GM23338 (cell line): ENCODE data around the gene EID2.

Source experiments
- EZH2 ChIP-seq: fragments of 200-600 bp; sonication (generic); IDR thresholded peaks from one replicate; pipeline ENCODE4 v1.8.0; 2017; ENCODE audit warnings: antibody characterized with exemption, mild to moderate bottlenecking, low read depth; ENCODE audit not compliant: unreplicated experiment
- EZH2phosphoT487 ChIP-seq: fragments of 200-600 bp; sonication (generic); IDR thresholded peaks from one replicate; pipeline ENCODE4 v1.8.1; 2018; ENCODE audit warnings: antibody characterized with exemption; ENCODE audit not compliant: unreplicated experiment
- JUNB ChIP-seq: IDR thresholded peaks from one replicate; pipeline ENCODE4 v1.6.1; 2016; ENCODE audit warnings: antibody characterized with exemption; ENCODE audit not compliant: unreplicated experiment
- POLR2AphosphoS5 ChIP-seq: IDR thresholded peaks from 2 replicates; pipeline ENCODE4 v1.6.1; 2016; ENCODE audit warnings: antibody characterized with exemption, low read depth
- ZNF331 ChIP-seq: fragments of 250-450 bp; sonication (Bioruptor Pico); IDR thresholded peaks from 2 replicates; pipeline ENCODE4 v1.5.0; 2020; ENCODE audit warnings: low read depth, mild to moderate bottlenecking, moderate library complexity
- TF ChIP-seq, protein P1 (sequence below), 2 experiments: fragments of 200-600 bp in 1 of 2; sonication (generic) in 1 of 2; conservative IDR thresholded peaks; 2 replicates each; pipeline versions ENCODE4 v1.5.1 to v1.6.1; 2016 to 2017; ENCODE audit warnings: antibody characterized with exemption in 2 of 2, low read depth in 2 of 2, mild to moderate bottlenecking in 2 of 2, moderate library complexity in 1 of 2

DNA sequence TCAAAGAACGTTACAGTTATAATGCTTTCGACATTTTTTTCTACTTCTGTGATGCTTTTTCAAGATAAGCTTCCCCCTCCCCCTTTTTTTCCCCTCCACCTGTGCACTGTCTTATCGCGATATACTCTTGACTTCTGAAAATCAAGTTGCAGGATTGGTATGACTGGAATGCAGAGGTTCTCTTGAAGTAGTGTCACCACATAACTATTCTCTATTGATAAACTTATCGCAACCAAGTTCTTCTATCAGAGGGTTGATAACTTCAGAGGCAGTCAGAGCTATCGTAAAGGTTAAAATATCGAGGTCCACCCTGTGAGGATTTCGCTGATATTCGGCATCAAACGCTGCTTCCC lies 820 bp downstream of the EID2 start:
- TF ChIP-seq, protein P1, sequence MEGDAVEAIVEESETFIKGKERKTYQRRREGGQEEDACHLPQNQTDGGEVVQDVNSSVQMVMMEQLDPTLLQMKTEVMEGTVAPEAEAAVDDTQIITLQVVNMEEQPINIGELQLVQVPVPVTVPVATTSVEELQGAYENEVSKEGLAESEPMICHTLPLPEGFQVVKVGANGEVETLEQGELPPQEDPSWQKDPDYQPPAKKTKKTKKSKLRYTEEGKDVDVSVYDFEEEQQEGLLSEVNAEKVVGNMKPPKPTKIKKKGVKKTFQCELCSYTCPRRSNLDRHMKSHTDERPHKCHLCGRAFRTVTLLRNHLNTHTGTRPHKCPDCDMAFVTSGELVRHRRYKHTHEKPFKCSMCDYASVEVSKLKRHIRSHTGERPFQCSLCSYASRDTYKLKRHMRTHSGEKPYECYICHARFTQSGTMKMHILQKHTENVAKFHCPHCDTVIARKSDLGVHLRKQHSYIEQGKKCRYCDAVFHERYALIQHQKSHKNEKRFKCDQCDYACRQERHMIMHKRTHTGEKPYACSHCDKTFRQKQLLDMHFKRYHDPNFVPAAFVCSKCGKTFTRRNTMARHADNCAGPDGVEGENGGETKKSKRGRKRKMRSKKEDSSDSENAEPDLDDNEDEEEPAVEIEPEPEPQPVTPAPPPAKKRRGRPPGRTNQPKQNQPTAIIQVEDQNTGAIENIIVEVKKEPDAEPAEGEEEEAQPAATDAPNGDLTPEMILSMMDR (conservative IDR thresholded peaks at IDR 0.05; ENCODE audit: low read depth in 2 of 2): no peak
- TF ChIP-seq POLR2AphosphoS5: no peak
- no peak for TF ChIP-seq EZH2
- TF ChIP-seq JUNB: no peak
- TF ChIP-seq ZNF331 (CRISPR knock-in tag): no peak
- TF ChIP-seq EZH2phosphoT487: no peak
